Activated CD8-positive, alpha-beta memory T cell treated with anti-CD3 and anti-CD28 coated beads, Interleukin-2, amount 50 U/mL, for 1 hour (primary cell): Measurements from ENCODE around the gene DOCK9.

Source experiments
- DNase-seq: peaks from one replicate; pipeline ENCODE4 v3.0.0-alpha.2; 2020; ENCODE audit errors: extremely low read depth

DOCK9 gene, protein sequence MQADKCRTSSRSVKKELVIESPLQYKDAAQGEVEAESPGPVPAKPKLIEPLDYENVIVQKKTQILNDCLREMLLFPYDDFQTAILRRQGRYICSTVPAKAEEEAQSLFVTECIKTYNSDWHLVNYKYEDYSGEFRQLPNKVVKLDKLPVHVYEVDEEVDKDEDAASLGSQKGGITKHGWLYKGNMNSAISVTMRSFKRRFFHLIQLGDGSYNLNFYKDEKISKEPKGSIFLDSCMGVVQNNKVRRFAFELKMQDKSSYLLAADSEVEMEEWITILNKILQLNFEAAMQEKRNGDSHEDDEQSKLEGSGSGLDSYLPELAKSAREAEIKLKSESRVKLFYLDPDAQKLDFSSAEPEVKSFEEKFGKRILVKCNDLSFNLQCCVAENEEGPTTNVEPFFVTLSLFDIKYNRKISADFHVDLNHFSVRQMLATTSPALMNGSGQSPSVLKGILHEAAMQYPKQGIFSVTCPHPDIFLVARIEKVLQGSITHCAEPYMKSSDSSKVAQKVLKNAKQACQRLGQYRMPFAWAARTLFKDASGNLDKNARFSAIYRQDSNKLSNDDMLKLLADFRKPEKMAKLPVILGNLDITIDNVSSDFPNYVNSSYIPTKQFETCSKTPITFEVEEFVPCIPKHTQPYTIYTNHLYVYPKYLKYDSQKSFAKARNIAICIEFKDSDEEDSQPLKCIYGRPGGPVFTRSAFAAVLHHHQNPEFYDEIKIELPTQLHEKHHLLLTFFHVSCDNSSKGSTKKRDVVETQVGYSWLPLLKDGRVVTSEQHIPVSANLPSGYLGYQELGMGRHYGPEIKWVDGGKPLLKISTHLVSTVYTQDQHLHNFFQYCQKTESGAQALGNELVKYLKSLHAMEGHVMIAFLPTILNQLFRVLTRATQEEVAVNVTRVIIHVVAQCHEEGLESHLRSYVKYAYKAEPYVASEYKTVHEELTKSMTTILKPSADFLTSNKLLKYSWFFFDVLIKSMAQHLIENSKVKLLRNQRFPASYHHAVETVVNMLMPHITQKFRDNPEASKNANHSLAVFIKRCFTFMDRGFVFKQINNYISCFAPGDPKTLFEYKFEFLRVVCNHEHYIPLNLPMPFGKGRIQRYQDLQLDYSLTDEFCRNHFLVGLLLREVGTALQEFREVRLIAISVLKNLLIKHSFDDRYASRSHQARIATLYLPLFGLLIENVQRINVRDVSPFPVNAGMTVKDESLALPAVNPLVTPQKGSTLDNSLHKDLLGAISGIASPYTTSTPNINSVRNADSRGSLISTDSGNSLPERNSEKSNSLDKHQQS (N-terminal part only)

DNA sequence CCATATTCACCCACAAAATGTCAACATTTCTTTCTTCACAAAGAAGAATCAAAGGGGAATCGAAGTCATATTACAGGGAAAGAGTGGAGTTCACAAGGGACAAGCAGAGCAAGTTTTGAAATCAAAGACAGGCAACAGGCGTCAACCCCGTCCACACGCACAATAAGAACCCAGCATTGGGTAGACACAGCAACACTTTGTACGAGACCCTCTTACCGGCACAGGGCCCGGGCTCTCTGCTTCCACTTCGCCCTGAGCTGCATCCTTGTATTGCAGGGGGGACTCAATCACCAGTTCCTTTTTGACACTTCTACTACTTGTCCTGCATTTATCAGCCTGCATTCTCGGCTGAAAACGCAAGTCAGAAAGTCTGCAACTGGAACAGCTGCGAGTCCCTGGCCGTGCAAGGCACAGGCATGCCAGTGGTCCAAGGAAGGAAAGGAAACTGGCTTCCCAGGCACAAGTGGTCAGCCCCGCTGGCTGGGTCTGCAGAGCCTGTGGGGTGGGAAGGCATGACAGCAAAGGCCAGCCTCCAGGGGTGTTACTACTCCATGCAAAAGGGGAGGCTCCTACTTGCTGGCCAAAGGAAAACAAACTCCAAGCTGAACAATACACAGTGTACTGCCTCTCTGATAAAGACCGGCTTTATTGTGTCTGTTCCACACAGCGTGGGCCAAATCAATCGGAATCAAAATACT, at the start of gene DOCK9:
Gene DOCK9 (minus strand): TSS at position 497 of the 698 bp plus-strand sequence. CDS start 155 bp downstream, at position 342.
- no peak for DNase-seq

- DNase-seq, result no peak
Measured at GRCh38 chr13:99027260-99027659, 49.4 kb upstream of the DOCK9 start.

DNA sequence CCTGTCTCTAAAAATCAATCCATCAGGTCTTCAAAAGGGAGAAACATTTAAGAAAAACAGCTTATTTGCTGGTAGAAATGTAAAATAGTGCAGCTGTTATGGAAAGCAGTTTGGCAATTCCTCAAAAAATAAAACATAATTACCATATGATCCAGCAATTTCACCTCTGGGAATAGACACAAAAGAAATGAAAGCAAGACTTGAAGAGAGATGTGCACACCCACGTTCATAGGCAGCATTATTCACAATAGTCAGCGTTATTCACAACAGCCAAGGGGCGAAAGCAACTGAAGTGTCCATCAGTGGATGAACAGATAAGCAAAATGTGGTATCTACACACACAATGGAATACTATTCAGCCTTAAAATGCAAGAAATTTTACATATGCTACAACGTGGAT, 45.1 kb upstream of the DOCK9 start:
- DNase-seq, result no peak

- no peak for DNase-seq
Measured at GRCh38 chr13:99018418-99019180, 40.7 kb upstream of the DOCK9 start.

- no peak for DNase-seq
Measured at GRCh38 chr13:99015606-99016490, 38.0 kb upstream of the DOCK9 start.

- DNase-seq, result no peak
Measured at GRCh38 chr13:99014522-99014921, 36.7 kb upstream of the DOCK9 start.

DNA sequence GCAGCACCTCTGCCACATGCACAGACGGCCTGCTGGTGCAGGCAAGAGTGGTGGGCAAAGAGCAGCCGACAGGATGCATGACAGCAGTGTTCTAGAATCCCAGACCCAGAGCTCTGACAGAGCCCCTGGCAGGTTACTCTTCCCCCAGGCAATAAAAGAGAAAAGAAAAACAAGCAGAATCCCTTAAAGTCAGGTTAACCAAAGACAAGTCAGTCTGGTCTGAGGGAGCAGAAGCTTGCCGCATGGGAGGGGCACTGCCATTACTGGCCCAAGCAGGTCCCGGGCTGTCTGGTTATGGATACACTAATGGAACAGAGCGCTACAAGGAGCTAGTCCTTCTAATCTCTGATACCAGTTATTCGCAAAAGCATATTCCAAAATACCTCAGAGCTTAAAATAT, 36.1 kb upstream of the DOCK9 start:
- DNase-seq, result no peak

- no peak for DNase-seq
Measured at GRCh38 chr13:99012539-99012938, 34.7 kb upstream of the DOCK9 start.

DNA sequence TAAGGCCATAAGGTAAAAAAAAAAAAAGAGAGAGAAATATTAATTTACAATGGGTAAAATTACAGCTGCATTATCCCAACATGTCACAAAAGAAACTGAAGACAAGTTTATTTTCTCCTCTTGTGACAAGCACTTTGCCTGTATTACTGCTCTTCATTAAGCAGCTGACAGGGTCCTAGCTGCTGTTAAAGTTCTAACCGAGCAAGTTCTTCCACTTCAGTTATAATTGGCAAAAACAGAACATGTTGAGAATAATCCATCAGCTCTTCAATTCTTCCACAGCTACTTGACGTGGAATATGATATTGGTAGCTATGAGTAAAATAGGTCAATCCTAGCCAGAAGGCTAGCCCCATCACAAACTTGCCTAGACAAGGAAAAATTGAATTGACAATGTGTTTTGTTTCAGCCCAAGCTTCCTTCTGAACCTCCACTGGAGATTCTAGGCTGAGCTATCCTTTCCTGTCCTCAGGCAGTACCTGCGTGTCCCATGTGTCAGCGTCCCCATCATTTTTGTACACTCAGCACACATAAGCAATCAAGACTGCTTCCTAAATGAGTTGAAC, 32.2 kb upstream of the DOCK9 start:
- DNase-seq, result no peak

DNA sequence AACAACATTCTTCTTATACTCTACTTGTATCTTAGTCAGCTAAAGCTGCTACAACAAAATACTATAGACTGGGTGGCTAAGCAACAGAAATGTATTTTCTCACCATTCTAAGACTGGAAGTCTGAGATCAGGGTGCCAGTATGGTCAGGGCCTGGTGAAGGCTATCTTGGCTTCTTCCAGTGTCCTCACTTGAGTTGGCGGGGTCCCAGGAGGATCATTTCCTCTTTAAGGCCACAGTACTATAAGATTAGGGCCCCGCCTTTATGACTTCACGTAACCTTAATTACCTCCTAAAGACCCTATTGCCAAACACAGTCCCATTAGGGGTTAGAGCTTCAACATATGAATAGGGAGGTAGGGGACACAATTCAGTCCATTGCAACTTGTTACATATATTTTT, 30.7 kb upstream of the DOCK9 start:
- DNase-seq, result no peak

DNA sequence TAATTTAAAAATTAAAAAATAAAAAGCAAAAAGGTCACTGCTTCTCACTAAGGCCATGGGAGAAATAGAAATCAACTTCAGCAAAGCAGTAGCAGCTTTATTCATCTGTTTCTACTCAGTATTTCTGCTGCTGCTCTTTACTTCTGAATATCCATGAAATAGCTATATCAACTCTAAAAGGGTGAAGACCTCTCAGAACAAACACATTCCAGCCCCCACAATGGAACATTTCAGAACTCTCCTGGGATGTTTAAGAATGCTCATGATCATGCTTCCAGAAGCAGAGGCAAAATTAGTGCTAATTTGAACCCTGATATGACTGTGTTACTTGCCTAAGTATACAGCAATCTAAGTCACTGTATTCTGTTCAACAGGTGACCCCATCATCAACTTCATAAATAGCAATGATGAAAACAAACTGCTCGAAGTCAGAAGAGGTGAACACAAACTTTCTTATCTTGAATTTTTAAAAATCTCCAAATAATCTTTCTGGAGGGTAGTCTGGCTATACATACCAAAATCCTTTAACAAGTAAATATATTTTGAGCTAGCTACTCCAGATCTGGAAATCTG, 29.6 kb upstream of the DOCK9 start:
- no peak for DNase-seq

GRCh38 chr13:99005609-99006008, 27.7 kb upstream of the DOCK9 start:
- no peak for DNase-seq

DNA sequence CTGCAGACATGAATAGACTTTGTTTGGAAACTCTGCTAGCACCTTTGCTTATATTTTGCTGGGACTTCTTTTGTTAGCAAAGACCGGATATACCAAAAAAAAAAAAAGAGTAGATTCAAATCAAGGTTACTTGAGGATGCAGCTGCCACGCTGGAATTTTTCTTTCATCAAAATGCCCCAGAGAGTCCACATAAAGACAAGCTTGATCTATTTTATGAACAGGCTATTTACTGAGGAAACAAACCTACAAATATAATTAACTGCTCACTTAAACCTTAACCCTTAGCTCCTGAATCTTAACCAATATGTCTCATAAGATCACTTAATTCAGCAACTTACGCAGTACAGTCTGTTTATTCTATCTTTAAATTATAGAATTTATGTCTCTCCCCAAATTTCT, 27.1 kb upstream of the DOCK9 start:
- no peak for DNase-seq

DNA sequence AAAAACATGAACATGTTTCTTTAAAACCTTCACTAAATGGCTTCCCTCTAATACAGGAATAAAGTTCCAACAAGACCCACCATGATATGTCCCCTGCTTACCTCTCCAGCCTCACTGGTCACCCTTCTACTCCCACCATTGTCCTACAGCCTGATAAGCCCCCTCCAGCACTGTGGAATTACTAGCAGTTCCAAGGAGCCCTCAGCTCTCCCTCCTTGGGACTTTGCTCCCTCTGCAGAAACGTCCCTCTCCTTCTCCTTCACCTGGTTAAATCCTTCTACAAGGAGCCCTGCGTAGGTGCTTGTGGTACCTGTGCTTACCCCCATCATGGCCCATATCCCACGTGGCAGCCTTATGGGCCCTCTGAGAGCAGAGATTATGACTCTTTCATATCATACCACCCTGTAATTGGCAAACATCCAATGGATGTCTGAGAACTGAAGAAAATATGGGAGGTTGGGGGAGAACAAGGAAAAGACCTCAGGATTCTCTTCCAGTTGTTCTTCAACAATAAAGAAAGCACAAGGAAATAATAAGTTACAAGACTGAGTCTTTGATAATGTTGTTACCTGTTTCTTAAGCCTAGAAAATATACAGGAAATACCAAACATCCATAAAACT, 26.1 kb upstream of the DOCK9 start:
- no peak for DNase-seq

GRCh38 chr13:99003186-99003585, 25.3 kb upstream of the DOCK9 start:
- no peak for DNase-seq

GRCh38 chr13:99002172-99002710, 24.4 kb upstream of the DOCK9 start:
- no peak for DNase-seq

- DNase-seq, result no peak
Measured at GRCh38 chr13:99000137-99000536, 22.3 kb upstream of the DOCK9 start.

GRCh38 chr13:98999639-98999952, 21.7 kb upstream of the DOCK9 start:
- no peak for DNase-seq
